H1 (cell line): ENCODE results near the gene NEURL1B. TPM values are rescaled to one million over a fixed set of nuclear protein-coding genes. Genes with fewer than 3 reads are reported as not detected.

Experiments
- CTCF ChIA-PET: fragments of 300-600 bp; sonication (Branson Sonifier 250); formaldehyde crosslinking; loops from one replicate; lab custom pipeline; 2021; ENCODE audit not compliant: partially characterized antibody; lab: Charles Lee
- POLR2A ChIA-PET: fragments of 300-600 bp; sonication (Branson Sonifier 250); formaldehyde crosslinking; loops from one replicate; lab custom pipeline; 2021; ENCODE audit warnings: inconsistent platforms; ENCODE audit not compliant: partially characterized antibody; lab: Charles Lee
- DNase-seq, 2 experiments: peaks; one replicate each; pipeline versions ENCODE4 v3.0.0 to v3.0.0-alpha.2; 2010 to 2022; ENCODE audit warnings: low spot score in 2 of 2, low read depth in 1 of 2, mixed read lengths in 1 of 2
- FAIRE-seq: peaks from 2 replicates; lab custom pipeline; 2011; peaks lifted over from hg19 to GRCh38; lab: Jason Lieb, UNC
- H2AFZ ChIP-seq: 2 replicates; pipeline ENCODE4 v1.8.1; 2012; ENCODE audit warnings: low read length, inconsistent platforms
- H2AK5ac ChIP-seq: 2 replicates; pipeline ENCODE4 v1.6.1; 2013; ENCODE audit warnings: low read depth, low read length
- H2BK120ac ChIP-seq: replicated peaks from 2 replicates; pipeline ENCODE3; 2013; ENCODE audit warnings: low read depth, low read length, inconsistent platforms
- H2BK12ac ChIP-seq: 2 replicates; pipeline ENCODE4 v1.6.1; 2013; ENCODE audit warnings: low read depth, low read length
- H2BK15ac ChIP-seq: 2 replicates; pipeline ENCODE4 v1.6.1; 2013; ENCODE audit warnings: low read length
- H2BK20ac ChIP-seq: 2 replicates; pipeline ENCODE4 v1.6.1; 2013; ENCODE audit warnings: low read length
- H2BK5ac ChIP-seq: 2 replicates; pipeline ENCODE4 v1.6.1; 2013; ENCODE audit warnings: low read depth, low read length
- H3K14ac ChIP-seq: 2 replicates; pipeline ENCODE4 v1.6.1; 2013; ENCODE audit warnings: inconsistent platforms; ENCODE audit not compliant: insufficient read length
- H3K18ac ChIP-seq: 2 replicates; pipeline ENCODE4 v1.6.1; 2013; ENCODE audit warnings: low read length; ENCODE audit errors: extremely low read depth
- H3K23ac ChIP-seq: 2 replicates; pipeline ENCODE4 v1.6.1; 2013; ENCODE audit warnings: inconsistent platforms; ENCODE audit not compliant: insufficient read length
- H3K23me2 ChIP-seq: 2 replicates; pipeline ENCODE4 v1.6.1; 2013; ENCODE audit warnings: low read depth, low read length
- H3K27ac ChIP-seq: 2 replicates; pipeline ENCODE4 v1.6.1; 2011; ENCODE audit warnings: low read depth, low read length, inconsistent platforms
- H3K27me3 ChIP-seq, 4 experiments: replicated peaks in 1 of 4; 1 replicate in 1 of 4; 2 replicates in 3 of 4; pipeline versions ENCODE4 v1.6.1 to v1.8.1; 2011 to 2013; ENCODE audit warnings: low read length in 3 of 4, mild to moderate bottlenecking in 3 of 4, inconsistent platforms in 2 of 4, mixed read lengths in 2 of 4, moderate library complexity in 1 of 4; ENCODE audit not compliant: control insufficient read depth in 3 of 4, insufficient read depth in 3 of 4; ENCODE audit errors: extremely low read depth in 1 of 4
- H3K36me3 ChIP-seq, 4 experiments: 2 replicates each; pipeline versions ENCODE4 v1.6.1 to v1.8.1; 2011 to 2013; ENCODE audit warnings: mild to moderate bottlenecking in 4 of 4, low read length in 3 of 4, moderate library complexity in 2 of 4, control low read depth in 1 of 4, inconsistent platforms in 1 of 4; ENCODE audit not compliant: insufficient read depth in 4 of 4, control insufficient read depth in 2 of 4
- H3K4ac ChIP-seq: replicated peaks from 2 replicates; pipeline ENCODE3; 2013; ENCODE audit warnings: low read length, low read depth, mixed read lengths, inconsistent platforms; ENCODE audit not compliant: insufficient read length
- H3K4me1 ChIP-seq, 4 experiments: replicated peaks in 1 of 4; 1 replicate in 1 of 4; 2 replicates in 3 of 4; pipeline versions ENCODE4 v1.6.1 to v1.8.1; 2011 to 2013; ENCODE audit warnings: low read length in 3 of 4, inconsistent platforms in 2 of 4, mixed read lengths in 1 of 4; ENCODE audit not compliant: insufficient read depth in 4 of 4, control insufficient read depth in 3 of 4
- H3K4me2 ChIP-seq, 2 experiments: 2 replicates each; pipeline versions ENCODE4 v1.6.1 to v1.8.1; 2011 to 2013; ENCODE audit warnings: low read depth in 2 of 2, low read length in 2 of 2, control low read depth in 1 of 2, inconsistent platforms in 1 of 2, mild to moderate bottlenecking in 1 of 2; ENCODE audit not compliant: insufficient read depth in 1 of 2
- H3K4me3 ChIP-seq, 4 experiments: fragments of 200-600, 300-600 bp in 1 of 4; sonication (generic), shearing (Covaris generic), sonication (Bioruptor Twin) in 1 of 4; 2 replicates each; pipeline versions ENCODE4 v1.5.1 to v1.8.1; 2011 to 2016; ENCODE audit warnings: low read length in 4 of 4, low read depth in 3 of 4, control low read depth in 2 of 4, inconsistent platforms in 2 of 4, mild to moderate bottlenecking in 2 of 4, mixed read lengths in 1 of 4, moderate library complexity in 1 of 4; ENCODE audit not compliant: insufficient read depth in 2 of 4; ENCODE audit errors: extremely low read depth in 1 of 4
- H3K56ac ChIP-seq: replicated peaks from 2 replicates; pipeline ENCODE3; 2013; ENCODE audit warnings: low read depth, mild to moderate bottlenecking, mixed read lengths, low read length, inconsistent platforms; ENCODE audit not compliant: insufficient read length
- H3K79me1 ChIP-seq: 2 replicates; pipeline ENCODE4 v1.6.1; 2013; ENCODE audit warnings: low read depth, low read length, control low read depth
- H3K79me2 ChIP-seq, 2 experiments: 2 replicates each; pipeline versions ENCODE4 v1.6.1 to v1.8.1; 2012 to 2013; ENCODE audit warnings: low read length in 2 of 2, mild to moderate bottlenecking in 2 of 2, inconsistent platforms in 1 of 2; ENCODE audit not compliant: insufficient read depth in 2 of 2, control insufficient read depth in 1 of 2
- H3K9ac ChIP-seq, 4 experiments: replicated peaks in 1 of 4; 1 replicate in 1 of 4; 2 replicates in 3 of 4; pipeline versions ENCODE4 v1.6.1 to v1.8.1; 2011 to 2013; ENCODE audit warnings: low read depth in 3 of 4, low read length in 3 of 4, control low read depth in 2 of 4, mild to moderate bottlenecking in 2 of 4, moderate library complexity in 2 of 4, inconsistent platforms in 1 of 4; ENCODE audit errors: extremely low read depth in 1 of 4
- H3K9me3 ChIP-seq, 2 experiments: 2 replicates each; pipeline versions ENCODE4 v1.6.1 to v1.8.1; 2012 to 2013; ENCODE audit warnings: mild to moderate bottlenecking in 2 of 2, moderate library complexity in 2 of 2, control low read depth in 1 of 2, inconsistent platforms in 1 of 2, low read depth in 1 of 2, low read length in 1 of 2, mixed read lengths in 1 of 2; ENCODE audit not compliant: insufficient read depth in 2 of 2
- H4K20me1 ChIP-seq, 2 experiments: replicated peaks in 1 of 2; 2 replicates each; pipeline versions ENCODE3 to v1.8.1; 2011 to 2013; ENCODE audit warnings: inconsistent platforms in 2 of 2, low read length in 2 of 2, mild to moderate bottlenecking in 1 of 2; ENCODE audit not compliant: insufficient read depth in 2 of 2, control insufficient read depth in 1 of 2
- H4K5ac ChIP-seq: 2 replicates; pipeline ENCODE4 v1.6.1; 2013; ENCODE audit warnings: low read length, low read depth, mixed read lengths, inconsistent platforms; ENCODE audit not compliant: insufficient read length
- H4K8ac ChIP-seq: 2 replicates; pipeline ENCODE4 v1.8.0; 2013; ENCODE audit warnings: mild to moderate bottlenecking, moderate library complexity, low read length, inconsistent platforms; ENCODE audit not compliant: insufficient read depth; ENCODE audit errors: extremely low read depth
- H4K91ac ChIP-seq: replicated peaks from 2 replicates; pipeline ENCODE3; 2013; ENCODE audit warnings: low read length, mixed read lengths, inconsistent platforms; ENCODE audit not compliant: insufficient read length
- ASH2L ChIP-seq: fragments of 200-600, 300-600 bp; sonication (generic); IDR thresholded peaks from one replicate; pipeline ENCODE4 v1.7.1; 2017; ENCODE audit warnings: low read length
- CBX5 ChIP-seq: fragments of 300-800, 300-1000 bp; sonication (generic); IDR thresholded peaks from 2 replicates; pipeline ENCODE4 v1.7.1; 2016; ENCODE audit warnings: antibody characterized with exemption, low read length, low read depth
- CTCF ChIP-seq, 3 experiments: IDR thresholded peaks; 1 replicate in 2 of 3; 2 replicates in 1 of 3; pipeline versions ENCODE4 v1.5.1 to v1.6.1; 2011; ENCODE audit warnings: low read length in 3 of 3, mild to moderate bottlenecking in 3 of 3, inconsistent platforms in 2 of 3, low read depth in 1 of 3, moderate library complexity in 1 of 3; ENCODE audit not compliant: insufficient read depth in 1 of 3; ENCODE audit errors: control extremely low read depth in 1 of 3
- EP300 ChIP-seq, 2 experiments: IDR thresholded peaks; 1 replicate in 1 of 2; 2 replicates in 1 of 2; pipeline ENCODE4 v1.6.1; 2011 to 2012; ENCODE audit warnings: low read depth in 2 of 2, low read length in 2 of 2, mild to moderate bottlenecking in 2 of 2, borderline replicate concordance in 1 of 2, inconsistent platforms in 1 of 2, moderate library complexity in 1 of 2
- GABPA ChIP-seq: IDR thresholded peaks from 2 replicates; pipeline ENCODE4 v1.6.1; 2011; ENCODE audit warnings: mild to moderate bottlenecking, low read length, moderate library complexity, borderline replicate concordance; ENCODE audit not compliant: insufficient read depth
- GTF2F1 ChIP-seq: IDR thresholded peaks from 2 replicates; pipeline ENCODE4 v1.6.1; 2012; ENCODE audit warnings: low read depth, low read length, improper control_type of control experiment, borderline replicate concordance
- KDM1A ChIP-seq: fragments of 200-600, 300-600 bp; sonication (generic); IDR thresholded peaks from 2 replicates; pipeline ENCODE4 v1.7.1; 2016; ENCODE audit warnings: mild to moderate bottlenecking, low read length, borderline replicate concordance
- NRF1 ChIP-seq: IDR thresholded peaks from 2 replicates; pipeline ENCODE4 v1.6.1; 2011; ENCODE audit warnings: mild to moderate bottlenecking, low read depth, low read length, improper control_type of control experiment
- RFX5 ChIP-seq: IDR thresholded peaks from 2 replicates; pipeline ENCODE4 v1.6.1; 2011; ENCODE audit warnings: low read depth, low read length, improper control_type of control experiment, borderline replicate concordance
- USF2 ChIP-seq: IDR thresholded peaks from 2 replicates; pipeline ENCODE4 v1.6.1; 2011; ENCODE audit warnings: low read length, improper control_type of control experiment
- WGBS, 2 experiments: shearing (Covaris generic) in 1 of 2; methylation state at CpG; one replicate each; pipeline versions ENCODE4 v1.1.6 to v1.1.7; 2013 to 2015; ENCODE audit warnings: low lambda C conversion rate in 2 of 2, mixed read lengths in 2 of 2, inconsistent platforms in 1 of 2, low coverage in 1 of 2, missing lambda C conversion rate in 1 of 2; ENCODE audit not compliant: insufficient replicate concordance in 2 of 2, insufficient coverage in 1 of 2, insufficient read length in 1 of 2; ENCODE audit errors: extremely low coverage in 1 of 2, missing lambda C conversion rate in 1 of 2; 5-methylcytosine and 5-hydroxymethylcytosine counted together
- polyA plus RNA-seq, 7 experiments: library from polyadenylated mRNA; depleted of rRNA in 3 of 7; stranded (reverse) in 5 of 7; unstranded in 2 of 7; fragments of >200 nt in 5 of 7; fragments of 200-250 nt in 2 of 7; gene quantifications; 1 replicate in 5 of 7; 2 replicates in 1 of 7; 4 replicates in 1 of 7; pipeline versions ENCODE4 v1.2.1 to v1.2.3, GENCODE V29; 2011 to 2013; ENCODE audit warnings: missing spikeins in 2 of 7, mixed read lengths in 2 of 7
- total RNA-seq: library from RNA; stranded (reverse); fragmentation: NEBNext Ultra II Directional; extraction: Animal tissue kit (Norgen Biotek cat#: 25700); gene quantifications from 2 replicates; pipeline ENCODE4 v1.2.1, GENCODE V29; 2021

Gene NEURL1B
- total and polyA plus RNA-seq, 2 of the 8 experiments (the other 6 are each of a cell fraction or from before 2014, with no cell fraction given), result 3.3 to 6.1 TPM

GRCh38 chr5:172648755-172649154 is 7.7 kb downstream of the NEURL1B start:
- WGBS, 2 experiments, result 83% methylated on average over 3 of the region's 3 CpGs; no CpG with 5 or more reads in 1 of the 2 experiments
- Histone ChIP-seq H3K9me3 (no peaks in the 10 kb centered on the region), H3K79me1 (no peaks in the 10 kb centered on the region), H4K20me1 (peaks cover 0 to 8% of the 10 kb centered on the region in 2 experiments), H2BK20ac (no peak overlapping the region), H3K36me3 (no peaks in the 10 kb centered on the region), H3K27me3 (no peaks in the 10 kb centered on the region), H4K5ac (no peak overlapping the region), H2AFZ (no peak overlapping the region), H3K79me2 (no peaks in the 10 kb centered on the region), H2AK5ac (no peak overlapping the region), H3K4me3 (no peak overlapping the region), H3K18ac (no peak overlapping the region), H3K9ac (no peak overlapping the region), H3K4me1 (peaks cover 4 to 21% (median 5%) of the 10 kb centered on the region in 4 experiments; a peak in 6 of 7 replicates), H3K14ac (no peak overlapping the region), H3K27ac (no peak overlapping the region), H2BK5ac (no peak overlapping the region), H4K91ac (no peak overlapping the region)
- FAIRE-seq, result no peak
- DNase-seq, result no peak
- ChIA-PET CTCF (interaction anchor here (2.9 to 12.3 kb wide), 2 partner anchors 18 to 36 kb away, joined by 8 to 164 read pairs; no protein-coding TSS in a partner anchor), POLR2A (interaction anchor here (0.6 kb wide), 1 partner anchor 30 kb away, joined by 5 read pairs; no protein-coding TSS in a partner anchor)
- TF ChIP-seq CTCF (IDR thresholded peaks at IDR 0.05; ENCODE audit: control extremely low read depth in 1 of 3, insufficient read depth in 1 of 3, low read depth in 1 of 3, low read length in 3 of 3), result no peak
- no peak for TF ChIP-seq ASH2L
- no peak for TF ChIP-seq CBX5
- TF ChIP-seq GTF2F1, result no peak
- no peak for TF ChIP-seq KDM1A
- no peak for TF ChIP-seq USF2
- TF ChIP-seq NRF1, result no peak
- no peak for TF ChIP-seq EP300 (IDR thresholded peaks at IDR 0.05; ENCODE audit: borderline replicate concordance in 1 of 2, low read depth in 2 of 2, low read length in 2 of 2)
- TF ChIP-seq GABPA, result no peak
- no peak for TF ChIP-seq RFX5
- TF ChIP-seq, all 59 proteins: peak for 0
- Histone ChIP-seq H3K23ac (no peak overlapping the region), H3K4me2 (no peak overlapping the region), H2BK12ac (no peak overlapping the region), H2BK15ac (no peak overlapping the region), H2BK120ac (no peak overlapping the region), H4K8ac (no peak overlapping the region), H3K23me2 (no peaks in the 10 kb centered on the region), H3K56ac (no peak overlapping the region), H3K4ac (no peak overlapping the region)
